GM12878 (cell line): ENCODE data around the gene ASPG. TPM values are rescaled to one million over a fixed set of nuclear protein-coding genes. Genes with fewer than 3 reads are reported as not detected.
"Not testable (repeated sequence)": the region's sequence is repeated elsewhere in the genome, so short reads cannot be mapped to it uniquely, and the experiment has no call there.

Experiments
- ATAC-seq: fragments of 200-7000 bp; cut with Tn5 transposase; 3 replicates; pipeline ENCODE4 v1.9.1; 2020; ENCODE audit warnings: mild to moderate bottlenecking, moderate library complexity
- BruUV-seq: library from RNA; stranded (reverse); fragments of 400-500 nt; replicated peaks from 2 replicates; lab custom pipeline; 2021; lab: Mats Ljungman, UMichigan
- CTCF ChIA-PET: fragments of 300-600 bp; sonication (Branson Sonifier 250); formaldehyde crosslinking; extraction: SDS; loops from one replicate; lab custom pipeline; 2021; ENCODE audit warnings: inconsistent platforms; lab: Yijun Ruan, JAX
- POLR2A ChIA-PET: fragments of 350-600 bp; formaldehyde crosslinking; extraction: SDS; loops from one replicate; lab custom pipeline; 2021; ENCODE audit warnings: inconsistent platforms; lab: Charles Lee
- RAD21 ChIA-PET: fragments of 300-600 bp; sonication (Branson Sonifier 250); formaldehyde crosslinking; loops from one replicate; lab custom pipeline; 2023; ENCODE audit warnings: antibody characterized with exemption; ENCODE audit not compliant: unreplicated experiment; lab: Charles Lee
- SMC1A ChIA-PET: fragments of 300-600 bp; sonication (Branson Sonifier 250); formaldehyde crosslinking; loops from one replicate; lab custom pipeline; 2023; ENCODE audit not compliant: unreplicated experiment, uncharacterized antibody; lab: Charles Lee
- DNase-seq: peaks from one replicate; pipeline ENCODE4 v3.0.0-alpha.2; 2011; ENCODE audit warnings: low read depth, low spot score
- FAIRE-seq: peaks from 3 replicates; lab custom pipeline; 2011; peaks lifted over from hg19 to GRCh38; lab: Jason Lieb, UNC
- H2AFZ ChIP-seq: 2 replicates; pipeline ENCODE4 v1.6.0; 2011; ENCODE audit warnings: low read depth, low read length, control low read depth; ENCODE audit not compliant: control insufficient read depth
- H3K27ac ChIP-seq: 2 replicates; pipeline ENCODE4 v1.5.1; 2011; ENCODE audit warnings: control low read depth; ENCODE audit not compliant: control insufficient read depth, insufficient read depth
- H3K27me3 ChIP-seq, 2 experiments: replicated peaks in 1 of 2; 2 replicates each; pipeline versions ENCODE4 v1.6.0 to v1.6.1; 2011; ENCODE audit warnings: low read length in 1 of 2; ENCODE audit not compliant: control insufficient read depth in 2 of 2, insufficient read depth in 2 of 2
- H3K36me3 ChIP-seq, 2 experiments: 2 replicates each; pipeline ENCODE4 v1.5.1; 2011; ENCODE audit warnings: low read length in 1 of 2; ENCODE audit not compliant: control insufficient read depth in 2 of 2, insufficient read depth in 2 of 2
- H3K4me1 ChIP-seq: 2 replicates; pipeline ENCODE4 v1.6.1; 2011; ENCODE audit warnings: mild to moderate bottlenecking, low read length, moderate library complexity, mixed read lengths; ENCODE audit not compliant: control insufficient read depth, insufficient read depth
- H3K4me2 ChIP-seq: 2 replicates; pipeline ENCODE4 v1.6.0; 2011; ENCODE audit warnings: control low read depth; ENCODE audit not compliant: control insufficient read depth, insufficient read depth
- H3K4me3 ChIP-seq: fragments of 200-600 bp; sonication (generic); 2 replicates; pipeline ENCODE4 v1.5.1; 2016
- H3K79me2 ChIP-seq: 2 replicates; pipeline ENCODE4 v1.6.0; 2011; ENCODE audit warnings: low read length; ENCODE audit not compliant: control insufficient read depth, insufficient read depth
- H3K9ac ChIP-seq: 2 replicates; pipeline ENCODE4 v1.8.0; 2011; ENCODE audit warnings: low read length, control low read depth, mixed read lengths; ENCODE audit not compliant: control insufficient read depth, insufficient read depth
- H3K9me3 ChIP-seq: replicated peaks from 3 replicates; pipeline ENCODE4 v1.5.1; 2011; ENCODE audit warnings: mild to moderate bottlenecking, low read length; ENCODE audit not compliant: control insufficient read depth, insufficient read depth
- H4K20me1 ChIP-seq: 2 replicates; pipeline ENCODE4 v1.6.0; 2011; ENCODE audit not compliant: control insufficient read depth, insufficient read depth
- BCLAF1 ChIP-seq: fragments of 450-650 bp; IDR thresholded peaks from 2 replicates; pipeline ENCODE4 v1.6.1; 2017; ENCODE audit warnings: antibody characterized with exemption, mild to moderate bottlenecking, moderate library complexity
- EGR1 ChIP-seq, 2 experiments: IDR thresholded peaks; 1 replicate in 1 of 2; 2 replicates in 1 of 2; pipeline ENCODE4 v1.6.1; 2011 to 2012; ENCODE audit warnings: low read depth in 2 of 2, low read length in 2 of 2, borderline replicate concordance in 1 of 2, mild to moderate bottlenecking in 1 of 2, moderate library complexity in 1 of 2
- NFXL1 ChIP-seq: fragments of 450-650 bp; IDR thresholded peaks from 2 replicates; pipeline ENCODE4 v1.6.1; 2017; ENCODE audit warnings: antibody characterized with exemption, mild to moderate bottlenecking, borderline replicate concordance
- NFYA ChIP-seq: IDR thresholded peaks from 2 replicates; pipeline ENCODE4 v1.6.1; 2011; ENCODE audit warnings: low read depth, mild to moderate bottlenecking, low read length, improper control_type of control experiment, borderline replicate concordance
- SMARCA5 ChIP-seq: fragments of 450-650 bp; IDR thresholded peaks from 2 replicates; pipeline ENCODE4 v1.6.1; 2017; ENCODE audit warnings: mild to moderate bottlenecking
- YBX1 ChIP-seq: fragments of 450-650 bp; IDR thresholded peaks from 2 replicates; pipeline ENCODE4 v1.6.1; 2016; ENCODE audit warnings: antibody characterized with exemption
- YY1 ChIP-seq: IDR thresholded peaks from 2 replicates; pipeline ENCODE4 v1.6.1; 2011; ENCODE audit warnings: low read depth, mild to moderate bottlenecking, low read length
- WGBS: methylation state at CpG from one replicate; pipeline ENCODE4 v1.1.6; 2016; ENCODE audit warnings: low lambda C conversion rate; ENCODE audit not compliant: insufficient replicate concordance, insufficient coverage; ENCODE audit errors: missing lambda C conversion rate; 5-methylcytosine and 5-hydroxymethylcytosine counted together
- in situ Hi-C: fragments of 300-500 bp; cut with MboI; formaldehyde crosslinking; loops from 9 replicates; pipeline ENCODE4 v1.14.3; 2018; ENCODE audit warnings: mixed read lengths
- intact Hi-C: fragments of 100-400 bp; cut with micrococcal nuclease; formaldehyde crosslinking; loops from one replicate; pipeline ENCODE4 v1.14.2; 2022; ENCODE audit not compliant: unreplicated experiment
- polyA plus RNA-seq, 11 experiments: library from polyadenylated mRNA; depleted of rRNA in 4 of 11; unstranded in 6 of 11; stranded (reverse) in 5 of 11; fragments of >200 nt; fragmentation: Nextera tagmentation in 4 of 11; fragmentation: Illumina TruSeq in 1 of 11; extraction: Ambion mirVana in 4 of 11; extraction: Trizol in 1 of 11; gene quantifications; 1 replicate in 1 of 11; 2 replicates in 10 of 11; pipeline versions ENCODE4 v1.2.1 to v1.2.3, GENCODE V29; 2011 to 2016; ENCODE audit warnings: inconsistent platforms in 2 of 11, missing spikeins in 2 of 11, low read depth in 1 of 11
- total RNA-seq, 4 experiments: library from RNA; depleted of rRNA in 3 of 4; stranded (reverse); fragments of >200 nt in 3 of 4; fragmentation: Illumina TruSeq in 1 of 4; extraction: Trizol in 1 of 4; gene quantifications; 2 replicates each; pipeline versions ENCODE4 v1.2.1 to v1.2.3, GENCODE V29; 2013 to 2021
- TF ChIP-seq, protein P1 (sequence below): fragments of 450-650 bp; IDR thresholded peaks from 2 replicates; pipeline ENCODE4 v1.6.1; 2014; ENCODE audit warnings: mild to moderate bottlenecking

The ASPG gene
- total and polyA plus RNA-seq, 10 of the 15 experiments (the other 5 are each of a cell fraction or from before 2014, with no cell fraction given) = not detected

GRCh38 chr14:104153394-104153755, 67.9 kb downstream of the ASPG start:
- H3K9ac ChIP-seq, DNase-seq, H3K79me2 ChIP-seq, RAD21 ChIA-PET, FAIRE-seq, POLR2A ChIA-PET, in situ Hi-C loops, H2AFZ ChIP-seq, H3K36me3 ChIP-seq, BruUV-seq, H3K4me1 ChIP-seq, H3K4me3 ChIP-seq, H3K9me3 ChIP-seq, H3K27me3 ChIP-seq, SMC1A ChIA-PET, intact Hi-C loops, CTCF ChIA-PET, ATAC-seq, H4K20me1 ChIP-seq, H3K27ac ChIP-seq, H3K4me2 ChIP-seq: not testable (repeated sequence)
- 4% methylated on average over 6 of the region's 7 CpGs for WGBS

GRCh38 chr14:104154246-104154645, 68.7 kb downstream of the ASPG start:
- Histone ChIP-seq H3K4me2 (no peak overlapping the region), H3K9me3 (no peaks in the 10 kb centered on the region), H3K36me3 (no peaks in the 10 kb centered on the region), H3K4me1 (no peaks in the 10 kb centered on the region), H3K79me2 (no peaks in the 10 kb centered on the region), H4K20me1 (no peaks in the 10 kb centered on the region), H3K27ac (no peak overlapping the region), H2AFZ (no peak overlapping the region), H3K9ac (no peak overlapping the region), H3K4me3 (no peak overlapping the region), H3K27me3 (no peaks in the 10 kb centered on the region)
- SMC1A ChIA-PET = no interaction called here
- in situ Hi-C loops (no loop called here), intact Hi-C loops (no loop called here)
- no peak for TF ChIP-seq YBX1
- TF ChIP-seq NFXL1 = no peak
- TF ChIP-seq EGR1 (IDR thresholded peaks at IDR 0.05; ENCODE audit: borderline replicate concordance in 1 of 2, low read depth in 2 of 2, low read length in 2 of 2) = no peak
- TF ChIP-seq SMARCA5 = no peak
- TF ChIP-seq, protein P1, sequence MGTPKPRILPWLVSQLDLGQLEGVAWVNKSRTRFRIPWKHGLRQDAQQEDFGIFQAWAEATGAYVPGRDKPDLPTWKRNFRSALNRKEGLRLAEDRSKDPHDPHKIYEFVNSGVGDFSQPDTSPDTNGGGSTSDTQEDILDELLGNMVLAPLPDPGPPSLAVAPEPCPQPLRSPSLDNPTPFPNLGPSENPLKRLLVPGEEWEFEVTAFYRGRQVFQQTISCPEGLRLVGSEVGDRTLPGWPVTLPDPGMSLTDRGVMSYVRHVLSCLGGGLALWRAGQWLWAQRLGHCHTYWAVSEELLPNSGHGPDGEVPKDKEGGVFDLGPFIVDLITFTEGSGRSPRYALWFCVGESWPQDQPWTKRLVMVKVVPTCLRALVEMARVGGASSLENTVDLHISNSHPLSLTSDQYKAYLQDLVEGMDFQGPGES = no peak
- TF ChIP-seq YY1 = no peak
- TF ChIP-seq BCLAF1 = no peak
- TF ChIP-seq NFYA = no peak
- FAIRE-seq (no peak), DNase-seq (no peak), ATAC-seq (no peak)
- RAD21 ChIA-PET = no interaction called here
- BruUV-seq = no TSS peak
- CTCF ChIA-PET = no interaction called here
- 58% methylated on average over 14 of the region's 15 CpGs for WGBS
- POLR2A ChIA-PET = no interaction called here
